ENCODE results near the gene NLGN4Y.

- no peak for TF ChIP-seq CTCF (conservative IDR thresholded peaks at IDR 0.05)
- no peak for TF ChIP-seq EZH2 (IDR thresholded peaks at IDR 0.05; ENCODE audit: low read depth)
Measured at GRCh38 chrY:14543506-14543905, 19.2 kb downstream of the NLGN4Y start.

Measured in PC-9 (cell line).